Skeletal muscle tissue (tissue), 4 donors: Measurements from ENCODE around the gene TBATA. TPM values are rescaled to one million over a fixed set of nuclear protein-coding genes. Genes with fewer than 3 reads are reported as not detected.

Experiments used
- H3K27ac ChIP-seq: one replicate; pipeline ENCODE4 v1.7.0; 2013; ENCODE audit warnings: mild to moderate bottlenecking, low read depth, low read length, inconsistent platforms
- H3K27me3 ChIP-seq, 3 donors: one replicate each; pipeline ENCODE4 v1.7.0; 2013; ENCODE audit warnings: low read length in 3 of 3; ENCODE audit not compliant: control insufficient read depth in 3 of 3, insufficient read depth in 3 of 3
- H3K36me3 ChIP-seq, 3 donors: one replicate each; pipeline ENCODE4 v1.7.0; 2013; ENCODE audit warnings: low read length in 3 of 3; ENCODE audit not compliant: control insufficient read depth in 3 of 3, insufficient read depth in 3 of 3
- H3K4me1 ChIP-seq, 3 donors: one replicate each; pipeline ENCODE4 v1.7.0; 2013; ENCODE audit warnings: low read length in 3 of 3, mild to moderate bottlenecking in 3 of 3; ENCODE audit not compliant: control insufficient read depth in 3 of 3, insufficient read depth in 3 of 3
- H3K4me3 ChIP-seq, 3 donors: one replicate each; pipeline ENCODE4 v1.7.0; 2013; ENCODE audit warnings: low read length in 3 of 3
- H3K9ac ChIP-seq, 3 donors: one replicate each; pipeline ENCODE4 v1.7.0; 2013; ENCODE audit warnings: low read length in 3 of 3, mild to moderate bottlenecking in 3 of 3, moderate library complexity in 2 of 3, low read depth in 1 of 3
- H3K9me3 ChIP-seq, 3 donors: one replicate each; pipeline ENCODE4 v1.7.0; 2013; ENCODE audit warnings: low read length in 3 of 3; ENCODE audit not compliant: control insufficient read depth in 3 of 3
- total RNA-seq: library from RNA; depleted of rRNA; stranded (reverse); fragments of >200 nt; gene quantifications from one replicate; pipeline ENCODE4 v1.2.3, GENCODE V29; 2014
- donor health status: Osteomylitis.

TBATA gene
- total RNA-seq, 1 donor from 2014 or later, result not detected

- H3K36me3 ChIP-seq, result no peaks in the 10 kb centered on the region
- H3K4me3 ChIP-seq, result no peak overlapping the region
- no peaks in the 10 kb centered on the region for H3K9me3 ChIP-seq
- no peak overlapping the region for H3K9ac ChIP-seq
- peaks cover 0 to 9% (median 2%) of the 10 kb centered on the region in 3 donors for H3K4me1 ChIP-seq
- H3K27ac ChIP-seq, result no peak overlapping the region
- H3K27me3 ChIP-seq, result peaks cover 2 to 13% (median 3%) of the 10 kb centered on the region in 3 donors
Observed at GRCh38 chr10:70780370-70780760, 4.8 kb downstream of the TBATA start.

- Histone ChIP-seq H3K27ac (no peak overlapping the region), H3K4me1 (peaks cover 0 to 9% (median 2%) of the 10 kb centered on the region in 3 donors), H3K27me3 (peaks cover 0 to 11% (median 0%) of the 10 kb centered on the region in 3 donors), H3K9ac (no peak overlapping the region), H3K9me3 (no peaks in the 10 kb centered on the region), H3K4me3 (no peak overlapping the region), H3K36me3 (no peaks in the 10 kb centered on the region)
Observed at GRCh38 chr10:70779511-70780369, 5.4 kb downstream of the TBATA start.

DNA sequence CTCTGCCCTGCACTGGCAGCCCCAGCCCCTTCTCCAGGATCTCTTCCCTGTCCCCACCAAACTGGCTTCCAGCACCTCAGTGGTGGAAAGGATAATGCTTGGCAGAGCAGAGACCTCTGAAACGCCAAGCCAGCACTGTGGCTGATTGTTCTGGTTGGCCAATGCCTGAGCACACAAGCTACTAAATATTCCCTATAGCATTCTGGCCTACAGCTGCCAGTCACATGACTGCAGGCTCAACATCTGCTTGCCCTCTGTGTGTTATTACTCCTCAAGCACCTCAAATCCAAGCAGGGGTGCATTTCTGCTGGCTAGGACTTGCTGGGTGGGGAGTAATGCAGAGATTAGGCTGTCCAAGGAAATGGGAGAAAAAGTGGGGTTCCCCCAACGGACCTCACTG is 6.1 kb downstream of the TBATA start:
- peaks cover 0 to 11% (median 0%) of the 10 kb centered on the region in 3 donors for H3K27me3 ChIP-seq
- H3K9me3 ChIP-seq, result no peaks in the 10 kb centered on the region
- H3K4me3 ChIP-seq, result no peak overlapping the region
- H3K9ac ChIP-seq, result no peak overlapping the region
- no peak overlapping the region for H3K27ac ChIP-seq
- peaks cover 0 to 9% (median 2%) of the 10 kb centered on the region in 3 donors for H3K4me1 ChIP-seq
- no peaks in the 10 kb centered on the region for H3K36me3 ChIP-seq

- Histone ChIP-seq H3K27ac (no peak overlapping the region), H3K4me1 (peaks cover 0 to 9% (median 2%) of the 10 kb centered on the region in 3 donors), H3K9me3 (no peaks in the 10 kb centered on the region), H3K27me3 (peaks cover 0 to 11% (median 0%) of the 10 kb centered on the region in 3 donors), H3K9ac (no peak overlapping the region), H3K36me3 (no peaks in the 10 kb centered on the region), H3K4me3 (no peak overlapping the region)
Observed at GRCh38 chr10:70778267-70778924, 6.8 kb downstream of the TBATA start.

- Histone ChIP-seq H3K27me3 (peaks cover 0 to 5% (median 0%) of the 10 kb centered on the region in 3 donors), H3K36me3 (no peaks in the 10 kb centered on the region), H3K4me3 (no peak overlapping the region), H3K9me3 (no peaks in the 10 kb centered on the region), H3K9ac (no peak overlapping the region), H3K4me1 (peaks cover 0 to 7% (median 0%) of the 10 kb centered on the region in 3 donors), H3K27ac (no peak overlapping the region)
Observed at GRCh38 chr10:70777063-70777875, 7.9 kb downstream of the TBATA start.

DNA sequence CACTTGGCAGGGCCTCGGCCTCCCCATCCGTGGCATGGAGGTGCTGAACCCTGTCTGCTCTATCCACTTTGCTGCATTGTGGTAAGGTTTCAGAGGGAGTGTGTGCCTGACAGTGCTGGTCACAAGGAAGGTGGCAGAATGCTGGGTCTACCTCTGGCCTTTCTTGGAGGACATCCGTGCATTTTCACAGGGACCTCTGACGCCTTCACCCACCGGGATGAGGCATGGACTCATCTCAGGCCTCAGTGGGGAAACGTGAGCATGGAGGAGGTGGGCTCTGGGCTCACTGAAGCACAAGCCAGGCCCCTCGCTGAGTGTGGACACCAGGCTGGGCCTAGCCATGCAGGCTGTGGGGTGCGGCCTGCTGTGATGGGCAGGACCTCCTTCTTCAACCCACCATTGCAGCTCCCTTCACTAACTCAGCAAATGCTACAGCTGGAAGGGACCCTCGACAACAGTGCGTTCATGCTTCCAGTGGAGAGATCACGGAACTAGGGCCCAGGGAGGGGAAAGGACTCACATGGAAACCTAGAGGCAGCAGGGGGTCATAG is 8.6 kb downstream of the TBATA start:
- H3K9ac ChIP-seq, result no peak overlapping the region
- H3K27me3 ChIP-seq, result peaks cover 0 to 5% (median 0%) of the 10 kb centered on the region in 3 donors
- no peak overlapping the region for H3K27ac ChIP-seq
- no peaks in the 10 kb centered on the region for H3K9me3 ChIP-seq
- H3K4me1 ChIP-seq, result peaks cover 0 to 7% (median 0%) of the 10 kb centered on the region in 3 donors
- no peaks in the 10 kb centered on the region for H3K36me3 ChIP-seq
- H3K4me3 ChIP-seq, result no peak overlapping the region

DNA sequence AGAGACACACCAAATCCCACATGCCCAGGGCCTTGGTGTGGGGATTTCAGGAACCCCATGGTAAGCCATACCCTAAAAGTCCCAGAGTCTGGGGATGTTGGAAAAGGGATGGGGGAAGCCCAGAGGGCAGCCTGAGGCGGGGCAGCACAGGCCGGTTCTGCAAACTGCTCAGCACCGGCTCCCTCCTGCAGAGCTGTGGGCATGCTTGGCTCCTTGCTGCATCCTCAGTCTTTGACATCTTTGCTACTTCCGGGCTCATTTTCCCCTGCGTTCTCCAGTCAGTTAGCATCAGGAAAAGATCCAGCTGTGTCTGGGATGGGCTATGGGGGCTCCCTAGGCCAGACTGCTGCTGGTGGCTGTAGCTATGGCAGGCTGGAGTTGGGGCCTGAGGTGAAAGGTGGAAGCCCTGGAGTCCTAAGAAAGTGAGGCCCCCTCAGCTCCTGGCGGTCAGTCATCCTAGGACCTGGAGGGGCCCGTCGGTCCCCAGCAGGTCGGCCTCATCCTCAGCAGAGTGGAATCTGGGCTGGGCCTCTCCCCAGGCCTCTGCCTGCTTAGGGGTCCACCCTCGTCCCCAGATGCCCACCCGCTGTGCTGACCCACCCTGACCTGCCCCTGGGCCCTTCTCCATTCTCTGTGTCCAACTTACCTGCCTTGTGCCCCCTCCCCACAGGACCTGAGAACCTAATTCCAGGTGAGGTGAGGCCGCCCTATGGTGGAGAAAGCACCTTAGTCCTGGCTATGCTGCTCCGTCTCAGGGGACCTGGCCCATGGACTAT is 9.3 kb downstream of the TBATA start:
- no peaks in the 10 kb centered on the region for H3K9me3 ChIP-seq
- H3K27me3 ChIP-seq, result peaks cover 0 to 5% (median 0%) of the 10 kb centered on the region in 3 donors
- H3K27ac ChIP-seq, result no peak overlapping the region
- H3K4me3 ChIP-seq, result no peak overlapping the region
- peaks cover 0 to 7% (median 0%) of the 10 kb centered on the region in 3 donors for H3K4me1 ChIP-seq
- no peak overlapping the region for H3K9ac ChIP-seq
- H3K36me3 ChIP-seq, result no peaks in the 10 kb centered on the region

- Histone ChIP-seq H3K36me3 (no peaks in the 10 kb centered on the region), H3K4me1 (peaks cover 0 to 7% (median 0%) of the 10 kb centered on the region in 3 donors), H3K27me3 (peaks cover 0 to 5% (median 0%) of the 10 kb centered on the region in 3 donors), H3K9ac (no peak overlapping the region), H3K9me3 (no peaks in the 10 kb centered on the region), H3K27ac (no peak overlapping the region), H3K4me3 (no peak overlapping the region)
Observed at GRCh38 chr10:70774810-70775678, 10.1 kb downstream of the TBATA start.
